Stromal cell of bone marrow (primary cell): ENCODE data around the gene CCDC195.

Experiments used
- DNase-seq: peaks from one replicate; pipeline ENCODE4 v3.0.0-alpha.2; 2012; ENCODE audit warnings: low read depth

The CCDC195 gene, protein sequence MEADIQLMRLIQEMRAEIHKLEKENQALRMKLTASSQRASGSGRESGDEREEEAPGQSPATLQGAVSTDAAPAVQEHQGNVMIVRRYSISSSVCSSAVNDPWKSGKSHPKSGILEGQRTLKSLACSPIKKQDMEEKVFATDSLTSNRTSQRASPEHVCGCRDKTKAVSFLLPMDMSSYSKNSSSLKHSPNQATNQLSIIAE

DNA sequence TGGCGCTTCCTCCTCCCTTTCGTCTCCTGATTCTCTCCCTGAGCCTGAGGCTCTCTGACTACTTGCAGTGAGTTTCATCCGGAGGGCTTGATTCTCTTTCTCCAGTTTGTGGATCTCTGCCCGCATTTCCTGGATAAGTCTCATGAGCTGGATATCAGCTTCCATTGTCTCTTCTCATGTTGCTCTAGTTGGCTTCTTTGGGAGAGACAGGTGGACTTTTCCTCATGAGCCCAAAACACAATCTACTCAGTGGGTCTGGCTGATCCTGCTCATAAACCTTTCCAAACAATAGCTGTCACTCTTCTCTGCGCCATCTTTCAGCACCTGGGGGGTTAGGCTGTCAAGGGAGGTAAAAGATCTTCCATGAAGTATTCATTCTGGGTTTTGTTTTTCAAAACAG, at the start of gene CCDC195:
CCDC195 (minus strand) TSS at position 165 of the 400 bp plus-strand sequence; CDS start at position 165, 0 bp downstream.
- DNase-seq: no peak

DNA sequence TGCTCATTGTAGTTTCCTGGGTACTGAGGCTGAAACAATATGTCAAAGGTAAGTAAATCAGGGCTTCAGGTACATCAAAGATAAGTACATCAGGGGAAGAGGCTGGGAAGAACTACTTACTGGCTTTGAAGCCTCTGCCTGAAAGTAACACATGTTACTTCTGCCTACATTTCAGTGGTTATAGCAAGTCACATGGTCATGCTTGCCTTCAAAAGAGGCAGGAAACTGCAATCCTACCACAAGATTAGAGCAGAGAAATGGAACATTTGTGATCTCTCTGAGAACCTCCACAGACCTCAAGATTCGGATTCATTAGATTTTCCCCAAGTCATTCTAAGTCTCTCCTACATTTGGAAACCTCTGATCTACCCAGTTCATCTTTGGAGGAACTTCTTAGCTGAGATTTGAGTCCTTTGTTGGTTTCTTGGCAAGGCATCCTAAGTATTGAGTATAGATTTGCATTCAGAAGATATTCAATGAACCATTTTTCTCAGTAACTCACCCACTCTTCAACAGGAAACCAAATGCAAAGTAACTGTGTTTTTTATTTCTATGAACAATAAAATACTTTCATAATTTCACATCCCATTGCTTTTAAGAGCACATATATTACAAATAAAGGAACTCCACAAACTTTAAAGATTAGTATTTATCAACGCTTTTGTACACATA, 48.5 kb upstream of the CCDC195 start:
- DNase-seq: no peak

DNA sequence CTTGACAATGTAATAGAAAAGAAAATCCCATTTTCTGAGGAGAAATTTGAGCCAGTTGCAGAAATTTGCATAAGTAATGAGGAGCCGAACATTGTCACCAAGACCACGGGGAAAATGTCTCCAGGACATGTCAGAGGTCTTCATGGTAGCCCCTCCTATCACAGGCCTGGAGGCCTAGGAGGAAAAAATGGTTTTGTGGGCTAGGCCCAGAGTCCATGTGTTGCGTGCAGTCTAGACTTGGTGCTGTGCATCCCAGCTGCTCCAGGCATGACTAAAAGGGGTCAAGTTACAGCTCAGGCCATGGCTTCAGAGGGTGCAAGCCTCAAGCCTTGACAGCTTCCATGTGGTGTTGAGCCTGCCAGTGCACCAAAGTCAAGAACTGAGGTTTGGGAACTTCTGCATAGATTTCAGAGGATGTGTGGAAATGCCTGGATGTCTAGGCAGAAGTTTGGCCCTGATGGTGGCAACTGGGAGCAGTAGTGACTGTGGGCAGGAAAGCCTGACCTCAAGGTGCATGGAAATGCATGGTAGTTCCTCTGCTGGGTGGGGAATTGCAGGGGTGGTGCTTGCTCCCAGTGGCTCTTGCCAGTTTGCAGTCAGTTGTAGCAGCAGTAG, 41.9 kb upstream of the CCDC195 start:
- DNase-seq: no peak

DNA sequence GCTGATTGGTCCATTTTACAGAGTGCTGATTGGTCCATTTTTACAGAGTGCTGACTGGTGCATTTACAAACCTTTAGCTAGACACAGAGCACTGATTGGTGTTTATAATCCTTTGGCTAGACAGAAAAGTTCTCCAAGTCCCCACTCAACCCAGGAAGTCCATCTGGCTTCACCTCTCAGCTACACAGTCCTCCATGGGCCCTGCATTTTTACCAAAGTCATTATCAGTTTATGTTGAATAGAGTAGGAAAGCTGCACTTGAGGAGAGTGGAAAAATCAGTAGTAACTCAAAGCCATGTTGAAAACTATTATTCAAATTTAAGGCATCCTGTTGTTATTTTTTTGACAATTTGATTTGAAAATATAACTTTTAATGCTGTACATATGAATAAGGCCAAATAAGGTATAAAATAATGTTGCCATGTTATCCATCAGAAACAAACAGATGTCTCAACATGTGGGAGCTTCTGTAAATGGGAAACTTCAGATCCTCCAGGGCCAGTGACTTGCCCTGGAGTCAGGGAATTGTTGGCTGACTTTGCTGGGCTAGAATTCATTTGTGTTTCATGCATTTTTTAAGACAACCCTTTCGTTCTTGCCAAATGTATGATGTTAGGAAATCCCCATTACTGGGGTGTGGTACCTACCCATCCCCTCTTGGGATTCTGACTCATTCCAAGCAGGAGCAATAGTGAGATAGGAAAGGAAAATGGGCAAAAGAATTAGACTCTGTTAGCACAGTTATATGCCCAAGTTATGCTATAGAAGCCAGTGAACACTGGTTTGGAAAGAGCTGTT, 37.8 kb upstream of the CCDC195 start:
- DNase-seq: peak; percentile 97

DNA sequence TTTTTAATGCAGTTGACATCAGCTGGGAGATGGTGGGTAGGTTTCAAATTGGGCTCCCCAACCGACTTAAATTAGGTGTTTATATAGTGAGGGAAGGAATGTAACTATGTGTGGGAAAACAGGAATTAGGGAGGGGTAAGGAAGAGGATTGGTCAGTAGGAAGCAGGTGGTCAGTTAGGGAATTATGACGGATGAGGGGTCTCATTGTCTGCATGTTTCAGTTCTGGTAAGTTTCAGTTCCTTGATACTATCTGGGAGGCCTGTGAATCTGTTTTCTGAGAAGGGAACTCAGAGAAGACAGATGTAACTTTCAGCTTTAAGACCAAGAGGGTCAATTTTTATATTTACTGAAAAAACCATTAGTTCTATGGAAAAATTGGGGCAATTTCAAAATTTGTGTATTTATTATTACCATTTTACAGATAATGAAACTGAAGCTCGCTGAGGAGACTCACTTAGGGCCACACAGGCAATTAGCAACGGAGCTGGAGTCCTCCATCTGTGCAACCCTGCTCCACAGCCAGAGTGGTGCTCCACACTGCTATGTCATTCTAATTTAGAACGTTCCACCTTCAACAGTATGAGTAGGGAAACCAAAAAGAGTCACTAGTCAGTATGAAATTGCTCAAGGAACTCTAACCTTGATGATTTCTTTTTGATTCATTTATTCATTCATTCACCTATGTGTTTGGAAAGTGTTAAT, 36.0 kb upstream of the CCDC195 start:
- no peak for DNase-seq

DNA sequence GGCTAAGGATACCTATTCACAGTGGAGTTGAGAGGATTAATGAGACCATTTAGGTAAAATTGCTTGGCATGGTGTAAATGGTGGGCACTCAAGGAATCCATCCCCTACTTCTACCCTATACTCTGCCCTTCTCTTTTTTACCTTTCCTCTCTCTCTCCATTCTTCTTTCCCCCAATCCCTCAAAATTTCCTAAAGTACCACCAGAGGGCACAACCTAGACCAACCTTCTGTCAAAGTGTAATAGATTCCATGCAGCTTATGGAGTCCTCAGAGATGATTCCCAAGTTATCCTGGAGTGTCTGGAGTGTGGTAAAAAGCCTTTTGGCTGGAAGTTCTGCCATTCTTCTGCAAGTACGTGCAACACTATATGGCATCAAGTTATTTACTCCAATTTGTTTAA, 33.0 kb upstream of the CCDC195 start:
- no peak for DNase-seq

DNA sequence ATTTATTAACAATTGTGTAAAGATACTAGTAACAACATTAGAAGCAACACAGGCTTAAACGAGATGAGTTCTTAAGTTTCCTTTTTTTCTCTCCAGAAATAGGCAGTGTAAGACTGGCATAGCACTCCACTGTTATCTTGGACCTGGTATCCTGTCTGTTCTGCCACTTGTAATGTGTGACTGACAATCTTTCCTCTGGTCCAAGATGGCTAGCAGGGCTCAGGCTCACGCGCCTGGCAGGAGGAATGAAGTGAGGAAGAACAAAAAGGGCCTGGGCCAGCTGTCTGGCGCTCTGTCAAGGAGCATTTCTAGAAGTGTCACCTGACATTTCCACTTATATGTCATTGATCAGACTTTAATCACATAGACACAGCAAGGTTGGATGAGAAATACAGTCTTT, 31.6 kb upstream of the CCDC195 start:
- no peak for DNase-seq

DNA sequence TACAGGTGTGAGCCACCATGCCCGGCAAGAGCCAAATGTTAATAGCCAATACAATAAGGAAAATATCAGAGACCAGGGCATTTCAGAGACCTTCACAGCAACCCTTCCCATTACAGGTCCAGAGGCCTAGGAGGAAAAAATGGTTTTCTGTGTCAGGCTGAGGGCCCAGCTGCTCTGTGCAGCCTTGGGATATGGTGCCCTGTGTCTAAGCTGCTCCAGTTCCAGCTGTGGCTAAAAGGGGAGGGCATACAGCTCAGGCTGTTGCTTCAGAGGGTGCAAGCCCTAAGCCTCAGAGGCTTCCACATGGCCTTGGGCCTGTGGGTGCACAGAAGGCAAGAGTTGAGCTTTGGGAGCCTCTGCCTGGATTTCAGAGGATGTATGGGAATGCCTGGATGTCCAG, 20.1 kb upstream of the CCDC195 start:
- no peak for DNase-seq

DNA sequence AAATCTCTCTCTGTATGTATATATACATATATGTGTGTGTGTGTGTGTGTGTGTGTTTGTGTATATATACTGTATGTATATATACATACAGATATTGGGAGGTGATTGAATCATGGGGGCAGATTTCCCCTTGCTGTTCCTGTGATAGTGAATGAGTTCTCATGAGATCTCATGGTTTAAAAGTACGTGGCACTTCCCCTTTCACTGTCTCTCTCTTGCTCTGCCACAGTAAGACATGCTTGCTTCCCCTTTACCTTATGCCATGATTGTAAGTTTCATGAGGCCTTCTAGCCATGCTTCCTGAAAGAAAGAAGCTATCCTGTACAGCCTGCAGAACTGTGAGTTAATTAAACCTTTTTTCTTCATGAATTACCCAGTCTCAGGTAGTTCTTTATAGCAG, 18.8 kb upstream of the CCDC195 start:
- DNase-seq: no peak

DNA sequence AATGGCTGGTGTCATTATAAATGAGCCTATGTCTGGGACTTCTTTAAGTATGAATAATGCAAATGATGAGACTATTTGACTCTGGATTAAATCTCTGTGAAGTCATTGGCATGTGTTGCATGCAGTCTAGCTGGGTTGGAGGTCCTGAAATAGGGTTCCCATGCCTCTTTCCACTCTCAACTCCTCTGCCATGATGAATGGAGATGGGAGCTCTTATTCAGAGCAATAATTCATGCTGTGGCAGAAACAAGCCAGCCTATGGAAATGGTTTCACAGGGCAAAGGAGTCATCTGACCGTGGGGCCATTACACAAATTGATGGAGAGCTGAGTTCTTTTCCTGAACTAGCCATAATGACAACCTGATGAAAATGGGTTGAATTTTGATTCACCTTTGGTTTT, 15.5 kb upstream of the CCDC195 start:
- no peak for DNase-seq

DNA sequence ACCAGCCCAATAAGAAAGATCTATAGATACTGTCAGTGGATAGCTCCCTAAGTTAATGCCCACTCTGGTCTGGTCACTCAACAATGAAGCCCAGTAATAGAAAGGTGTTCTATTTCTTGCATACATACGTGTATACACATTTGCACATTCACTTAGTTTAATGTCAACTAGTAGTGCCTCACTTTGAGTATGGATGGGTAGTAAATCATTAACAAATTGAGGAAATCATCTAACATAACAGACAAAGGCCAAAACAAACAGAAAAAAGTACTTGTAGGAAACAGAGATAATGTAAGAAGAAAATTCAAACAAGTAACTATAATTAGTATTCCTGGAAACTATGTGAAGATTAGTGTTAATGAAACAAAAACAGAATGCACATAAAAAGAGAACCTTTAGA, 13.3 kb upstream of the CCDC195 start:
- DNase-seq: no peak

DNA sequence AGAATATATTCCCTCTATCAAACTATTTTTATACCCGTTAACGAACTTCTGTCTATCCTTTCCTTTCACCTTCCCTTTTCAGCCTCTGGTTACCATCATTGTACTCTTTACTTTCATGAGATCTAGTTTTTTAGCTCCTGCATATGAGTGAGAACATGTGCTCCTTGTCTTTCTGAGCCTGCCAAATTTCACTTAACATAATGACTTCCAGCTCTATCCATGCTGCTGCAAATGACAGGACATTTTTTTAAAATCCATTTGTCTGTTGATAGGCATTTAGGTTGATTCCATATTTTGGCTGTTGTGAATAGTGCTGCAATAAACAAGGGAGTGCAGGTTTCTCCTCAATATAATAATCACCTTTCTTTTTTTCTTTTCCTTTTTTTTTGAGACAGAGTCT, 8.2 kb upstream of the CCDC195 start:
- DNase-seq: no peak

DNA sequence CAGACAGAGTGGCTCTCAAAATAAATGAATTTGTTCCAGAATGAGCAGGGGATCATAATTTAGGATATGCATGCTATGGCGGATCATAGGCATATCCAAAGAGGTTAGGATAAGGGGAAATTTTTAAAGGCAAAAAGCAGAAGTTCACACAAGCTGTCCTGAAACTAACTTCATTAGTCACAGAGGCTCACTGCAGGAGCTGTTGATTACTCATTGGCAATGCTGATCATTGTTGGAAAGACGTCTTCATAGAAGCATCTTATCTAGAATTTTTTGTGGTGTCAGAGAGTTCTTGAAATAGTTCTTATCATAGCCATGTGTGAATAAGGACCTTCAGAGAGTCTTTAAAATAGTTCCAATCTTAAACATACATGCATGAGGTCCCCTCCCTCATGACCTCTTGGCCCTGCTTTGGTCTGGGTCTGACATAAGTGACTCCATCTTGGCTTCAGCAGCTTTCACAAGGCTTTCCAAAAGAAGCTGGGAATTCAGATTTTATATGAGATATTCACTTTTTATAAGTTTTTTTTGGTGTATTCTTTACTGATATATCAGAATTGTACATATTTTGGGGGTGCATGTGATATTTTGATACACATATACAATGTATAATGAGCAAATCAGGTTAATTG, 7.5 kb upstream of the CCDC195 start:
- DNase-seq: no peak

DNA sequence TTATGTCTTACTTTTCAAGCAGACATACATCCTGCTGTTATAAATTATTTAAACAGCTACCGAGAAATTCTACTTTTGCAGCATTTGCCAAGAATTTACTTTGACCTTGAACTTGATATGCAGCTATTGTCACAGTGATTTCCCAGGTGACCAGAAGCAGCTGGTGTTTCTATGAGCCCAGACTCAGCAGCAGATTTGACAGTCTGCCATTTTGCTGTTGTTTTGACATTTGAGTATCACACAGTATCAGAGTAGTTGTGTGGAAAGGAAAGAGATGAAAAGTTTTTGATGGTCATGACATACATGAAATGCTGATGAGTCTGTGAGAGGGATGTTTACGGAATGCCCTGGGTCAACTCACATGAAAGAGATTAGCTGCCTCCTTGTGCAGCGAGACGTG, 6.6 kb upstream of the CCDC195 start:
- DNase-seq: no peak

DNA sequence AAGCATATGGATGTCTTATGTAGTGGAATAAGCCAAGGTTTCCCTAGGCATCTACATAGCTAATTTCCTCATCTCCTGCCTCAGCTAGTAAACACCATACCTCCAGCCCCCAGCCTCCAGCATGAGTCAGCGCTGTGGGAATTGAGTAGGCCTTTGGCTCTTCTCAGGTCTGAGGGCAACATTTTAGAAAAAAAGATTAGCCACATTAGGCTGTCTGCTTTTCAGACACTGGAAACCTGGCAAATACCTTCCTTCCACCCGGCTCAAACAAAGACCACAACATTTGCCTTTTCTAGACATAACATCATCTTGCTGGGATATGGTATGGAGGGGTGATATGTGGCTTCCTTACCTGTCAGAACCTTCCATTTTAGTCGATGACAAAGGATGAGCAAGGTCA, 6.1 kb upstream of the CCDC195 start:
- DNase-seq: no peak

DNA sequence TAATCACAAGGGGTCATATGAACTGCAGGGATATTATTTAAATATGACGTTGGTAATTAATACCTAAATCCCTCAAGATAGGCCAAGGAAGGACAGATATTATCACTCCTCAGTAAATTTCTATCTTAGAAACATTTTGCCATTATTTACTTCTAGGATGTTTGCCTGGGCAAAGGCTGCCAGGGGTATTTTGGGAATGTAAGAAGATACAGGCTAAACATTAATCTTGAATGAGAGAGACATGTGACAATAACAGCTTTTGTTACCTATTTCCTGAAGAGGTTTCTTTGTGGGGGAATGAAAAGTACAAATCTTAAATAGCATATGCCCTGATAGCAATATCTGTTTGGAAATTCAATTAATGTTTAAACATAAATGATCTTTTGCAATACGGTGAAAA, 756 bp upstream of the CCDC195 start:
- no peak for DNase-seq

DNA sequence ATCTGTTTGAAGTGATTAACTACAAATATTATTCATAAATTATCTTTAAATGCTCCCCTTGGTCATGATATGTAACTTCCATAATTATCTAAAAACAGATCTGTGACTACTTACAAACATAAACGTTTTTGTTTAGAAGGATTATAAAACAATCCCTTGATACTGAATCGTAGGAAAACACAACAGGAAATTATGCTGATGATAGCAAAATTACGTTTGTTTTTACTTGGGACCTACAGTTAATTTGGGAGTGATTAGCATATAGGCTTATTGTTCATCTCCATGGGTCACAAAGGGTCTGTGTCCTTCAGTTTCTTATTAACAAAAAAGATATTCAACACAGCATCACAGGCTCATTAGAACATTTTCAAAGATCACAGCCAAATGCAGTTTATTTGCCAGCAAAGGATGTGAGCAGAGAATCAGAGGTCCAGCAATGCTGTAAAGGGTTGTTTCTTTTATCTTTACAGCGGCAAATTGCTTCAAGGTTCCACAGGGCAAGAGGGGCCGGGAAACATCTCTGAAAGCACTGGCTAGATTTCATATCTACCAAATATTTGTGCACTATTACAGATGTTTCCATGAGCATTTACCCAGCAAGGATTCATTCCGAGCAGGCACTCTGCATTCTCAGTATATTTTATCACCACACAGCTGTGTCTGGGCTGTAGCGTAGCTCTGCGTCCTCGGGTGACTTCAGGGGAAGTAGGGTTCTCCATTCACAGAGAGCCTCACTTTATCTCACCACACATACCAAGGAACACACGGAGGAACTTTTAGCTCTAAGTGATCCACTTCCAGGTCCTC, 4.1 kb downstream of the CCDC195 start:
- no peak for DNase-seq

DNA sequence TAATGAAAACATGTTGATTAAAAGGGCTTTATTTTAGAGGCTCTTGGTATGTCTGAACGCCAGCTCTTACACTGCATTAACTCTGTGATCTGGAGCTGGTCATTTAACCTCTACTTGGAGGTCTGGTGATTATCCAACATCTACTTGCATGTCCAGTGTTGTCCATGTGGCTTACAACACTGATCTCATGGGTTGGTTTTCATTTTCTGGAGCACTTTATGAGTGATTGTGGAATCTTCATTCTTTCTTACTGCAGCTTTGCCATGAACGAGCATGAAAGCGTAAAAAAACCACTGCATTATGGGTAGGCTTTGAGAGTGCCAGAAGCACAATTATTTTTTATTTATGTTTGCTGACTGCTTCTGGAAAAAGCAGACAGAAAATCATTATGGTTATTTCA, 4.8 kb downstream of the CCDC195 start:
- no peak for DNase-seq

DNA sequence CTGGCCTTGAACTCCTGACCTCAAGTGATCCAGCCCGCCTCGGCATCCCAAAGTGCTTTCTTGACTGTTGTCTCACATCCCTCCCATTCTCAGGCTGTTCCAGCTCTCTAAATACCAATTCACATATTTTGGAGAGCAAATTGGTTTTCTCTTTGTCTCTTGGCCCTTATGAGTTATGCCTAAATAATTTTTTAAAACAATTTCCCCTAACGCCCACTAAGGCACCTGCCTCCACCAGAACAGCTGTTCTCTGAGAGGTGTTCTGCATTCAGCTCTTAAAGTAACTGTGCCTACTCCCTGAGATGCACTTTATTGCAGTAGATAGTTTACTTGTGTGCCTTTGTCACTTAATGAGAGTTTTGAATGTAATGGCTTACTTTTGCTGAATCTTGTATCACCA, 6.9 kb downstream of the CCDC195 start:
- no peak for DNase-seq

DNA sequence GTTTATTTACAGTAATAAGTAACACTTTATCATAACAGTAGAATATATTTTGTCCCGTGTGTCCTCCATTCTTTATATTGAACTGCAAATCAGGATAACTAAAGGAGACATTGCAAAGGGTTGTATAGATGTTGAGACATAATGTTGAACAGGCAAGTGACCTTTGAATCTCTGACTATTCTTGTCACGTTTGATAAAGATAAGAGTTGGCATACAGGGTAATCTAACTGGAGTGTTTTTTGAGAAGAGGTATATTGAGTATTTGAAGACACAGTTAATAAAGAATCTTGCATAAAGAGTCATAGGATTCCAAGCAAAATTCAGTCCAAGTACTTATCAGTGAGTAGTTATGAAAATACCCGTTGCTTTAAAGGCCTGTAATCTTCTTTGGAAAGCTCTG, 21.7 kb downstream of the CCDC195 start:
- DNase-seq: no peak

DNA sequence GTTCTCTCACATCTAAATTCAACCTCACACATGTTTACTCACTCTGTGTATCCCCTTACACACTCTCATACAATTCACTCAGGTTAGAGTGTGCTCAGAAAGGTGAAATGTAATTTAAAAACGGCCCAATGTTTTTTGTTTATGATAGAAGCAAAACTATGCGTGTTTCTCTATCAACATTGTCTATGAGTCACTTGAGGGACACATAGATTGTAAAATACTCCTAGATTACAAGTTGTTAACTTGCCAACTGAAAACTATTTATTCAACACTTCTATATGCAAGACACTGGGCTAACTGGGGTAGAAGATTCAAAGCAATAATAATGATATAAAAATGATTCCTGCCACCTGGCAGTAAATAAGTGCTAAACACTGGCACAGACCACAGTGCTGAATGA, 24.6 kb downstream of the CCDC195 start:
- DNase-seq: no peak
